GM21717 (cell line): ENCODE measurements around the gene EFCAB9.

Source experiments
- ATAC-seq: cut with Tn5 transposase; IDR thresholded peaks from one replicate; pipeline ENCODE4 v1.9.1; 2021; ENCODE audit warnings: mild to moderate bottlenecking, moderate library complexity; ENCODE audit not compliant: unreplicated experiment

EFCAB9 gene

DNA sequence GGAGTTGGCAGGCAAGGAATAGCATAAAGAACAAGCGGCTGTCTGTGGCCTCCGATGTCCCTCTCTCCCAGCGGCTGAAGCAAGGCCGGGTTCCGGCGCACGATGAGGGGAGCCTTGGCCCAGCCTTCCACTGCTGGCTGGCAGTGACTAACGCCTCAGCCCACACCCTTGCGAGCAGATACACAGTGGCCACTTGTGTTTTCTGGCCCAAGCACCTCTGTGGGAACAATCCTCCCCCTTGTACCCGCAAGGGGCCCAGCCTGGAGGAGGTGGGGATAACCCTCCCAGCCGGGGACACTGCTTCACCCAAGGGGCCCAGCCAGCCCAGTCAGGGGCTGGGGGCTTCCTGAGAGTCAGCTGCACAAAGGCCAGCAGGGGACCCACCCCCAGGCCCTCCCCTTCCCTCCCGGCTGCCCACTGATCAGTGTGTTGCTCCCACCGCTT, 29.2 kb upstream of the EFCAB9 start:
- no peak for ATAC-seq

DNA sequence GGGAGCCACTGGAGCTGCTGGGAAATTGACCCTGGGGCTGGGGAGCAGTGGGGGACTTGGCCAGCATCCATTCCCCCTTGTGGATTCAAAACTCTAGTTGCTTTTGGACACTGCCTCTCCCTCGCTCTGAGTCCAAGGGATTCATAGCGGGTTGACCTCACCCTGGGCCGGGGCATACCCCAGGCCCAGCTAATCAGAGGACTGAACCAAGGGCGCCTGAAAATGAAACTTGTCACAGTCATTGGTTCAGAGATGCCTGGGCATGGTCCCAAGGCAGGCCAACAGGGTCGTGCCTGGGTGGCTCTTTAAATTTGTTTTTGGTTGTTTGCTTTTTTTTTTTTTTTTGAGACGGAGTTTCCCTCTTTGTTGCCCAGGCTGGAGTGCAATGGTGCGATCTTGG, 28.5 kb upstream of the EFCAB9 start:
- peak; percentile 53 for ATAC-seq

DNA sequence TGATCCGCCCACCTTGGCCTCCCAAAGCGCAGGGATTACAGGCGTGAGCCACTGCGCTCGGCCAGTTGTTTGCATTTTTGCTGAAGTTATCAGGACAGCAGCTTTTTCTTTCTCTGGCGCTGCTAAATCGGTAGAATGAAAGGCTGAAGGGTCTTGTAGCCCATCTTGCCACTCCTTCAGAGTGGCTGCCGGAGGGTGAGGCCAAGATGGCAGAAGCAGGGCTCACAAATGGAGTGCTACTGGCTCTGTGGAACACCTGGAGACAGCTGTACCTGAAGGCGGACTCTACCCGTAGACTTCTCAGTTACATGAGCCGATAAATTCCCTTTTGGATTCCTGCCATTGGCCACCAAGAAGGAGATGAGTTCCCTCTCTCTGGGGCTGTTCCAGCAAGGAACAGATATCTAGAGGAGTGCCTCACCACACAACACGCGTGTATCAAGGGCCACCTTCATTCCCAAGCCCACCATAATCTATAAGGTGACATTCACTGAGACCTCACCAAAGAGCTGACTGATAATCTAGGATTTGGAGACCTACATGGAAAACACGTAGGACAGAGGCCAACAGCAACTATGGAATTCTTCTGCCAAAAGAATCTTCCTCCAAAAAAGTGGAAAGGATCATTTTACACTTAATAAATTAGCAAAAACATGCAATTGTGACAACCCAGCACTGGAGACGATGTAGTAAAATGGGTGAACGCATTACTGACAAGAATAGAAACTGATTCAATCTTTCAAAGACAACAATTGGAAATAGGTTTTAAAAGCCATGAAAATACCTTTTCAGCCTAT, 27.7 kb upstream of the EFCAB9 start:
- no peak for ATAC-seq

DNA sequence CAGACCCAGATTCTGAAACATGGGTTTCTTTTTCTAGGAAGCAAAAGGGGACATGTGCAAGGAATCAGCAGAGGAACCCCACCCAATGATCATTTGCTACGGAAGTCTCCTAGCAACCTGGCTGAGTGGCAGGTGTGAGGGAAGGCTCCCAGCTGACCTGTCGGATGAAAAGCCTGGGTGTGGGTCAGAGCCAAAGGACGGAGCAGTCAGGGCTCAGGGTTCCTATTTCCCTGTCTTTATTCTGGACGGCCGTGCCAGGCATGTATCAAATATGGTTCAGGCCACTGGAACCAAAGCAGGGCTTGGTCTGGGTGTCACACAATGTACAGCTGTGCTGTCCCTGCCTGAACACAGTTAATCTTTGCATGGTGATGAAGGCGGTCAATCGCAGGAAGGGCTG, 26.1 kb upstream of the EFCAB9 start:
- ATAC-seq: no peak

DNA sequence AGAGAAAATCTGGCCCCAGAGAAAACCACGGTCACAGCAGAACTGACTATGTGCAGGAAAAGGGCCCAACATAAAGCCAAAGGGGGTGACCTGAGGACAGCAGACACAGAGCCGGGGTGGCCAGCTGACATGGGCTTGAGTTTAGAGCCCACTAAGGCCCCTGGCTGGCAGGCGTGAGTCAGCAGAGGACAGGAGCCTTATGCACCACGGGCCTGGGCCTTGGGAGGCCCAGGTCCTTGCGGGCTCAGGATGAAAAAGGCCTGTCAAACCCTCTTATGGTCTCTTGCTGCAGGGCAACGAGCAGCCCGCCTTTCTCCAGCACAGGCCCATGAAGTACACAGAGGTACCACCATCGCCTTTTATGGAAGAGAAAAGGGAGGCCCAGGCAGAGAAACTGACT, 25.7 kb upstream of the EFCAB9 start:
- no peak for ATAC-seq

DNA sequence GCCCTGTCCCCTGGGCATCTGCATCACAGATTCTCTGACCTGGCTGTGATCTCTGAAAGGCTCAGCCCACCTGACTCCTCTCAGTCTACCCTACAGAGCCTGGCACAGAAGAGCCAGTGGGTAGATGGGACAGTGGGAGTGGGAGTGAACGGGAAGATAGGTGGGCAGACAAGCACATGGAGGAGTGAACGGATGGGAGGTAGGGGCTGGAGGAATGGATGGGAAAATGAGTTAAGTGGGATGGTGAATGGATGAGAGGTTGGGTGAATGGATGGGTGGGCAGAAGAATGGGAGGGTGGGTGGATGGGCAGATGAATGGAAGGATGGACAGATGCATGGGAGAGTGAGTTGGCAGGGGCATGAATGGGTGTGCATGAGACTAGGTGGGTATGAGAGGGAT, 24.8 kb upstream of the EFCAB9 start:
- no peak for ATAC-seq

DNA sequence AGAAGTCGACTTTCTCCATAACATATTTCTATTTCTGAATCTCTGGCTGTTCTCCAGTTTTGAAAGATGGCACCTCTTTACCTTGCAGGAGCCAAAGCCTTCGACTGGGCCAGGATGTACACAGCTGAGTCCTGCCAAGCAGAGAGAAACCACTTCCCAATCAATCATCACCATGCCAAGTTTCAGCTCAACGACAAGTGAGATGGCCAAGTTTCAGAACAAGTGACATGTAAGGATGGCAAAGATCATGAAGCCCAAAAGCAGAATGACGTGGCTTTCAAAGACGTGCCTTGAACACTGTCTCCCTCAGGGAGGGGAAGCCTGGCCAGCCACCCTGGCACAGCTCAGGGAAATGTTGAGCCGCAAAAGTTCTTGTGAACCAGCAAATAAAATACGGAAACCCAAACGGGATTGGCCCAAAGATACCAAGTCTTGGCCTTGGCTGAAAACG, 23.7 kb upstream of the EFCAB9 start:
- ATAC-seq: no peak

DNA sequence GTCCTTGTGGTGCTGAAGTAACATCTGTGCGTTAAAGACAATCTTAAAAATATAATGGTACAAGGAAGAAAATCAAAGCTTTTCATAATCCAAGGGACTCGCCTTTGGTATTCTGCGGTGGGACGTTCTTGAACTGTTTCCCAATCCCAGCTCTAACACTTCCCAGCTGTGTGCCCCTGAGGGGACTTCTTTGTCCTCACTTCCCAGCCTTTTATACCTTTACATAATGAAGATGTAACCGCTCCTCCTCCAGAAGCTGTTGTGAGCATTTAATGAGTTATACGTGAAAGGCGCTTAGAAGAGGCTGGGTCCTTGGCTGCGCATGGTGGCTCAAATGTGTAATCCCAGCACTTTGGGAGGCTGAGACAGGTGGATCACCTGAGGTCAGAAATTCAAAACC, 22.9 kb upstream of the EFCAB9 start:
- ATAC-seq: no peak

DNA sequence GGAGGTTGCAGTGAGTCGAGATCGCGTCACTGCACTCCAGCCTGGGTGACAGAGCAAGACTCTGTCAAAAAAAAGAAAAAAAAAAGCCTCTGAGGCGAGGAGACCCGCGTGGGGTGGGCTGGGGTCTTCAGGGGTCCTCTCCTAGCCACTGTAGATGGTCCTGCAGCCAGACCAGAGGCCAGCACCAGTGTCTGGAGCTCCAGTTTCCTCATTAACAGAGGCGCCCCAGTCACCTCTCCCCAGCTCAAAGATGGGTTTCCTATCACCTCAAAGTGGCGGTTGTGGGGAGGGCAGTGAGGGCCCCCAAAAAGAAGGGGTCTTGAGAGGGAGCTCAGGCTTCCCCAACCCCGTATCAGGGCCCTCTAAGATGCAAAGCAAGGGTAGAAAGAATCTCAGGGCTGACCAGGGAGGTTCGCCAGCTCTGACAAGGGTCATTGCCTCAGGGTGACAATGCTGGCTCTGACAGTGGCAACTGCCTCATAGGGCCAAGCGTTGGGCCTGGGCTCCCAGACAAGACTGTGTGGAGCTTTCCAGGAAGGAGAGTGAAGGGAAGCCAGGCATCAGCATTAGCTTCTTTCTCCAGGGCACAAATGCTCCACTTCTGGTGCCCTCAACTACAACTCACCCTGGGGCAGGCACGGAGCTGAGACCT, 20.9 kb upstream of the EFCAB9 start:
- no peak for ATAC-seq

DNA sequence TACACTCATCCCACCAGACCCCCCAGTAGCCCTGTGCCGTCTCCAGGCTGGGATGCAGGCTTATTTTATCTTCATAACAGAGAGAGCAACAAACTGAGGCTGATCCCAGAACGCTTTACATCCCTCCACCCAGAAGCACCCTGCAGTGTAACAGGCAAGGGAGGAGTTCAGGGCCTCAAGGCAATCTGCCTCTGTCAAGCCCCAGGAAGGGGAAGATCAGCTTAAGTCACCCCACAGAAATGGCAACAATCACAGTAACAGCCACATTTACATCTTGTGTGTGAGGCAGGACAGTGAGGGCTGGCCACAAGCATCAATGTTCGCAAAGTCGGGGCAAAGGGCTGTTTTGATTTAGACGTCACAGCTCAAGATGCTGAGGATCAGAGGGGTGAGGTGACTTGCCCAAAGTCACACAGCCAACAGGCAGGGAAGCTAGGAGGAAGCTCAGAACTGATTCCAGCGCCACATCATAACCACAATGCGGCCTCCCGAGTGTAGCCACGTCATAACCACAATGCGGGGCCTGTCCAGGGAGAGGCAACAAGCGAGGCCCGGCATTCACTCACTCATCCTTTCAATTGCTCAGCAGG, 20.3 kb upstream of the EFCAB9 start:
- no peak for ATAC-seq

DNA sequence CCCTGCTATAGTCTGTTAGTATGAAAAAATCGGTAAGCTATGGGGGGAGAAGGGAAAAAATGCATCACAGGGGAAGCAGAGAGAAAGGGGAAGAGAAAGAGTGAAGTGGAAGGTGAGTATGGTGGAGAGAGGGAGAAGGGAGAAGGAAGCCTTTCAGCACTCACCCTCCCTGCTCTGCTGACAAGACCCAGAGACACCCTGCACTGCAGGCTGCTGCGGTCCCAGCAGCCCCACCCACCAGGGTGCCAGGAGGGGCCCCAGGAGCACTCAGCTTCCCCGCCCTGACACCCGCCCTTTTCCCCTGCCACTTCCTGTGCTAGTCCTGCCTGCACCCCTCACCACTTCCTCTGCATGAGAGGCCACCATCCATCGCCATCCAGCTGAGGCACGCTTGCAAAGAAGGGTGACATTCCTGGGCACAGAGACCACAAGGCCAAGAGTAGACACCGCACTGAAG, 18.7 kb upstream of the EFCAB9 start:
- peak; percentile 48 for ATAC-seq

DNA sequence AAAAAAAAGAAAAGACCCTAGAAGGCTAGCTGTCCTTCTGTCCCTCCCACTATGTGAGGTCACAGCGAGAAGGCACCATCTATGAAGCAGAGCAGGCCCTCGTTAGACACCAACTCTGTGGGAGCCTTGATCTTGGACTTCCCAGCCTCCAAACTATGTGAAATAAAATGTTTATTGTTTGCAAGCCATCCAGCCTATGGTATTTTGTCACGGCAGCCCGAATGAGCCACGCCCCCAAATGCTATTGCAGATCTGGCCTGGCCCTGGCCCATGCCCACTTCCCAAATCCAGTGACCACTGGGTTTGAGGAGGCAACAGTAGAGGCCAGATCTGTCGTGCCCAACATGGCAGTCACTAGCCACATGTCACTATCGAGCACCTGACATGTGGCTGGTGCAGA, 16.8 kb upstream of the EFCAB9 start:
- ATAC-seq: no peak

DNA sequence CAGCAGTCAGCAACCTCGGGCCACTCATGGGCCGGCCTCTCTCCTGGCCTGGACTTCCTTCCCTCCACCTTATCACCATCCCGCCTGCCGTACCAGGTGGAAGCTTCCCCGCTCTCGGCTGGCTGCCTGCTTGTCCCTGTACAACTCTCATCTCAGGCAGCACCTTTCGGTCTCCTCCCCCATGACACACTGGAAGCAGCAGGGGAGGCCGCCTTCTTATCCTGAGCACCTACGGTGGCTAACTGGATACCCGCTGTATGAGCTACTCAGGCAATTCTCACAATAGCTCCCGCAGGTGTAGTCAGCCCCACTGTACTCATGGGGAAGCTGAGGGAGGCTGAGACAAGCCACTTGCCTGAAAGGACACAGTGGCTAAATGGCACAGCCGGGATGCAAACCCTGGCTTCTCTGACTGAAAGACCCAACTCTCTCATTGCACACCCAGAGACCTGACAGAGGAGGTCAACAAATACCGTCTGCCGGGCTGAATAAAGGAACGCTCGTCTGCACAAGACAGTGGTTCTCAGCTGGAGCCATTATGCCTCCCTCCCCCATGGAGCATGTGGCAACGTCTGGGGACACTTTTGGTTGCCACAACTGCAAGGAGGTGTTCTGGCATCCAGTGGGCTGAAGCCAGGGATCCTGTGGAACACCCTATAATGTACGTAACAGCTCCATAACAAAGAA, 15.5 kb upstream of the EFCAB9 start:
- ATAC-seq: no peak

DNA sequence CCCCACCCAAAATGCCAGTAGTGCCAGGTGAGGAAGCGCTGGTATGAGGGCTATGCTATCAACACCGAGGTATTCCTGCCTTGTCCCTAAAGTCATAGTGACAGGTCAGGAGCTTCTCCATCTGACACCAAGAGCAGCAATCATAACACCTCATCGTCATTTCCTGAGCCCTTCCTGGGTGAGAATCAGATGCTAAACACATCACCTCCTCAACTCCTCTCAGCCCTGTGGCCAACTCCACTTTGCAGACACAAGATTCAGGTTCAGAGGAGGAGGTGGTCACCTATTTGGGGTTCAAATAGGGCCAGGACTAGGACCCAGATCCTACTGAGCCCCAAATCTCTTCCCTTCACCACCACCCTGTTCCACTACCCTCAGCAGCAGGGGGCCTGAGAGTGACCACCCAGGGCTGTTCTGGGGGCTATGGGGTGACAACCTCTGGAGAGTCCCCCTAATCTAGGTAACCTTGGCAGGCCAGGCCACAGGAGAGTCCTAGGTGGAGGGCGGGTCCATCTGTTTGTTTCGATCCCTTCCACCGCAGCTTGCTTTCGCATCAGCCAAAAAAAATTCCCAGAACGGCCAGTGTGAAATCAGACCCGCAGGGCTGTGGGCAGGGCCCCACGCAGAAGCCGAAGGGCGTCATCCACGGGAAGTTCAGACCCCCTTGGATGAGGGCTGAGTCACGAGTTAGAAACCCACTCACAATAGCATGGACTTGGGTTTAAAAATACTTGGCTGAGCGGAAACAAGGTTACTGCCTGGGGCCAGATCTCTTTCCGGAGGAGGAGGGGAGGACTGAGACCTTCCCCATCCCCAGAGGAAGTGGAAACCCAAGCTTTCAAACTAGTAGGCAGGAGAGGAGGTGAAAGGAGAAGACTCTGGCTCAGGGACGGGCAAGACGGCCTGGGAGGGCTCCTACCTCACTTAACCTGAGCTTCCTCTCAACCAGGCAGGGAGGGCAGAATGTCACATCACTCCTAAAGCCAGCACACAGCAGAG, 14.7 kb upstream of the EFCAB9 start:
- peak; percentile 24 for ATAC-seq

DNA sequence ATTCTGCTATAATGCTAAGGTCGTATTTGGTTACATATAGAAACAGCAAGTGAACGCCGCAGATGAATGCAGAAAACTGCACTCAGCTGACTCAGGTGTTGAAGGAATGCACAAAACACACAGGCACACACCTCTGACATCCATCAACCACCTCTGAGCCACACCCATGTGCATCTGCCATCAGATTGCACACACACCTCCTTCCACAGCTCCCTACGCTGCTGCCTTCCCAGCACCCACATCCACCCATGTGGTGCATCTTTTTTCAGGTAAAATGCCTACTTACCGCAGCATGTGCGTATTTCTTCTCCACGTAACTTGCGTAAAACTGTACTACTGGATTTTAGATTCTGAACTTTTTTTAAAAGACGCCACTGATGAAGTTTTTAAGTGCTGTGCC, 13.0 kb upstream of the EFCAB9 start:
- ATAC-seq: no peak

DNA sequence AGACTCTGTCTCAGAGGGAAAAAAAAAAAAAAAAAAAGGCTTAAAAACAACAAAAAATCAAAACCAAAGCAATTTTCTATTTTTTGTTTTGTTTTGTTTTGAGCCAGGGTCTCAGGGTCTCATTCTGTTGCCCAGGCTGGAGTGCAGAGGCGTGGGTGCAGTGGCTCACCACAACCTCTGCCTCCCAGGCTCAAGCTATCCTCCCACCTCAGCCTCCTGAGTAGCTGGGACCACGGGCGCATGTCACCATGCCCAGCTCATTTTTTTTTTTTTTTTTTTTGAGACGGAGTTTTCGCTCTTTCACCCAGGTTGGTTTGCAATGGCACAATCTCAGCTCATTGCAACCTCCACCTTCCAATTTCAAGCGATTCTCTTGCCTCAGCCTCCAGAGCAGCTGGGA, 11.7 kb upstream of the EFCAB9 start:
- no peak for ATAC-seq

DNA sequence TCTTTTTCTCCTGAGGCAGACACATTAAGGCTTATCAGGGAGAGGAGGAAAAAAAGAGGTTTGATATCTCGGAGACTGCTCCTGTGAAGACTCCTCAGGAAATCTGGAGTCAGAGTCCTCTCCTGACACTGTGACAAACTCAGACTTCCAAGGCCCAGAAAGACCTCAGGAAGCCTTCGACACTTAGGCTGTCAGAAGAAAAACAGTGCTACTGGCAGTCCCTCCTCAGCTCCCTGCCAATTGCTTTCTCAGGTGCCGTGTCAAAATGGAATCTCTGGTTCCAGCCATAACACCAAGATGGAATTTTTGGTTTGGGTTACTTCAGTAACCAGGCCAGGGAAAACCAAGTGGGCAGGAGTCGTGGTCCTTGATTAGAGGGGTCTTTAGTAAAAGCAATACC, 10.1 kb upstream of the EFCAB9 start:
- no peak for ATAC-seq

DNA sequence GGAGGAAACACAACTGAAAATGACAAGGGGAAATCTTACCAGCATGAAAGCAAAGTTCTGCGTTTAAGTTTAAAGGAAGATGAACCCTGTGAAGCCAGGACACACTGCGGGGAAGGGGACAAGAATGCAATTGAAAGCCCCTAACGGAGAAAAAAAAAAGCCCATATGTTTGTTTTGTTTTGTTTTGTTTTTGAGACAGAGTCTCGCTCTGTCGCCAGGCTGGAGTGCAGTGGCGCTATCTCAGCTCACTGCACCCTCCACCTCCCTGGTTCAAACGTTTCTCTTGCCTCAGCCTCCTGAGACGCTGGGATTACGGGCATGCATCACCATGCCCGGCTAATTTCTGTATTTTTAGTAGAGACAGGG, 8.9 kb upstream of the EFCAB9 start:
- ATAC-seq: no peak

DNA sequence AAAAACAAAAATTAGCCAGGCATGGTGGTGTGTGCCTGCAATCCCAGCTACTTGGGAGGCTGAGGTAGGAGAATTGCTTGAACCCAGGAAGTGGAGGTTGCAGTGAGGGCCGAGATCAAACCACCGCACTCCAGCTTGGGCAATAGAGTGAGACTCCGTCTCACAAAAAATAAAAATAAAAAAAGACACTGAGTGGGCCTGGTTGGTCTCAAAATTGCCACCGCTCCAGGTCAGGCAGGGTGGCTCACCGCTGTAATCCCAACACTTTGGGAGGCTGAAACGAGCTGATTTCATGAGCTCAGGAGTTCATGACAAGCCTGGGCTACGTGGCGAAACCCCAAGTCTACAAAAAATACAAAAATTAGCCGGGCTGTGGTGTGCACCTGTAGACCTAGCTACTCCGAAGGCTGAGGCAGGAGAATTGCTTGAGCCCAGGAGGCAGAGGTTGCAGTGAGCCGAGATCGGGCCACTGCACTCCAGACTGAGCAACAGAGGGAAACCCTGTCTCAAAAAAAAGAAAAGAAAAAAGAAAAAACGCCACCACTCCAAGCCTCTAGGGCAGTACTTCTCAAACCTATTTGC, 7.8 kb upstream of the EFCAB9 start:
- ATAC-seq: no peak
